Vagina (tissue), 2 donors: Measurements from ENCODE around the gene MGLL.

Source experiments
- POLR2AphosphoS5 ChIP-seq, 2 donors: sonication (generic); formaldehyde crosslinking; IDR thresholded peaks; one replicate each; pipeline ENCODE4 v1.9.0; 2017; ENCODE audit warnings: antibody characterized with exemption in 2 of 2, mild to moderate bottlenecking in 2 of 2, low read depth in 1 of 2; ENCODE audit not compliant: insufficient read depth in 1 of 2
- TF ChIP-seq, protein P1 (sequence below), 3 experiments: fragments of 450-650 bp in 2 of 3; fragments of 200-600 bp in 1 of 3; sonication (generic) in 1 of 3; IDR thresholded peaks; one replicate each; pipeline ENCODE4 v1.5.1; 2017 to 2019; ENCODE audit warnings: antibody characterized with exemption in 3 of 3, mild to moderate bottlenecking in 2 of 3, moderate library complexity in 2 of 3

DNA sequence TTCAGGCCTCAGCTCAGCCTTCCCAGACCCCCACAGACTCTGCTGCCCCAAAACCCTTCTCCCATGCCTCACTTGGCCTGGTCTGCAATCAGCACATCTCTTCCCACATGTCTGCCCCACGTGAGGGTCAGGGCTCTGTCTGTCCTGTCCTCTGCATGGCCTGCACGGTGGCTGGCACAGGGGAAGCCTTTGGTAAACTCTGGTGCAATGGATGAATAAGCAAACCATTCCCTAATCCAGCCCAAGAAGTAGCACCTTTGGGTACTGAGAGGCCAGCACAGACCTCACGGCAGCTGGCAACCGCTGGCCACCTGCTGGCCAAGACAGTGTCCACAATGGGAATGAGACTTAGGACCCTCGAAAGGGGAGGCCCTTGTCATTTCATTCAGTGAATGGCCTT, 121.9 kb downstream of the MGLL start:
- no peak for TF ChIP-seq POLR2AphosphoS5 (IDR thresholded peaks at IDR 0.05; ENCODE audit: insufficient read depth in 1 of 2, low read depth in 1 of 2)
- TF ChIP-seq, protein P1, sequence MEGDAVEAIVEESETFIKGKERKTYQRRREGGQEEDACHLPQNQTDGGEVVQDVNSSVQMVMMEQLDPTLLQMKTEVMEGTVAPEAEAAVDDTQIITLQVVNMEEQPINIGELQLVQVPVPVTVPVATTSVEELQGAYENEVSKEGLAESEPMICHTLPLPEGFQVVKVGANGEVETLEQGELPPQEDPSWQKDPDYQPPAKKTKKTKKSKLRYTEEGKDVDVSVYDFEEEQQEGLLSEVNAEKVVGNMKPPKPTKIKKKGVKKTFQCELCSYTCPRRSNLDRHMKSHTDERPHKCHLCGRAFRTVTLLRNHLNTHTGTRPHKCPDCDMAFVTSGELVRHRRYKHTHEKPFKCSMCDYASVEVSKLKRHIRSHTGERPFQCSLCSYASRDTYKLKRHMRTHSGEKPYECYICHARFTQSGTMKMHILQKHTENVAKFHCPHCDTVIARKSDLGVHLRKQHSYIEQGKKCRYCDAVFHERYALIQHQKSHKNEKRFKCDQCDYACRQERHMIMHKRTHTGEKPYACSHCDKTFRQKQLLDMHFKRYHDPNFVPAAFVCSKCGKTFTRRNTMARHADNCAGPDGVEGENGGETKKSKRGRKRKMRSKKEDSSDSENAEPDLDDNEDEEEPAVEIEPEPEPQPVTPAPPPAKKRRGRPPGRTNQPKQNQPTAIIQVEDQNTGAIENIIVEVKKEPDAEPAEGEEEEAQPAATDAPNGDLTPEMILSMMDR (IDR thresholded peaks at IDR 0.05) = no peak
